NCI-H446 treated with DMSO at 0.1 percent for 48 hours (cell line): ENCODE results near the gene EXT2.

Experiments
- DNase-seq: peaks from one replicate; lab custom pipeline; 2025; lab: John Stamatoyannopoulos, UW

Gene EXT2

DNA sequence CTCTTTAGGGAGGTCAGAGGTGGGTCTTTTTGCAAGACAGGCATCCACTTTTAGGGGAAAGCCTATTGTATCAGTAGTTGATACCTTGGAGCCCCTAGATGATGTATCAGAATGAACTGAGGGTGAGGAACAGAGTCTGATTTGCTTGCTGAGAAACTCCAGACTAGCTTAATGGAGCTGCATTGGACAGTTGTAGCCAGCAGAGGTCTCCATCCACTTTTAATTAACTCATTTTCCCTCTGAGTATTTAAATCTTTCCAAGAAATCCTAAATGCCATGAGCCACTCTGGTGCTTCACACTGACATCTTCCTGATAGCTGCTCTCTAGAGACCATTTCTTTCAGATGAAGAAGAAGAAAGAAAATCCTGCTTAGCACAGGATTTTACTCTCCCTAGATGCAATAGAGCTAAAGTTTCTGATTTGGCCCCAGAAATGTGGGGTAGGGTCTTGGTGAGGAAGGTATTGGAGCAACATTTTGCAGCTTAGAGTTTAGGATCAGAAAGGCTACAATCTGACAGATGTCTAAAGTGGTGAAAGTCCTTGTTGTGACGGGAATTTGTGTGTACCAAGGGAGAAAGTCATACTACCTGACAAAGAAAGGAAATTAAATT lies 38.0 kb downstream of the EXT2 start:
- DNase-seq, result peak; percentile 24

DNA sequence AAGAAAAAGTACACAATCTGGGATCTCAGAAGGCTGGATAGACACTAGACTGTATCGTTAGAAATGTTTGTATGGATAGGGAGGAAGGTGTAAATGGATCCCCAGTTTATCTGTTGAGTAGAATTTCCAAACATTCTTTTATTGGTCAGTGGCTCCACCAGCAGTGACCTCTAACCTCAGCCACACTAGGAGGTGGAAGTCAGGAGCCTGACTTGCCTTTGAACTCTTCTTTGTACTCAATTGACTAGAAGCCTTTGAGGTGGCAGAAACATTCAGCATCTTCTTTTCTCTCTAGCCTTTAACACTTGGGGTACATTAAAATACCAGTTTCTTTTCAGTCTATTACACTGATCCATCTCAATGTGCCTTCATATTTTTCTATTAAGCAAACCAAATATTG lies 39.1 kb downstream of the EXT2 start:
- no peak for DNase-seq

DNA sequence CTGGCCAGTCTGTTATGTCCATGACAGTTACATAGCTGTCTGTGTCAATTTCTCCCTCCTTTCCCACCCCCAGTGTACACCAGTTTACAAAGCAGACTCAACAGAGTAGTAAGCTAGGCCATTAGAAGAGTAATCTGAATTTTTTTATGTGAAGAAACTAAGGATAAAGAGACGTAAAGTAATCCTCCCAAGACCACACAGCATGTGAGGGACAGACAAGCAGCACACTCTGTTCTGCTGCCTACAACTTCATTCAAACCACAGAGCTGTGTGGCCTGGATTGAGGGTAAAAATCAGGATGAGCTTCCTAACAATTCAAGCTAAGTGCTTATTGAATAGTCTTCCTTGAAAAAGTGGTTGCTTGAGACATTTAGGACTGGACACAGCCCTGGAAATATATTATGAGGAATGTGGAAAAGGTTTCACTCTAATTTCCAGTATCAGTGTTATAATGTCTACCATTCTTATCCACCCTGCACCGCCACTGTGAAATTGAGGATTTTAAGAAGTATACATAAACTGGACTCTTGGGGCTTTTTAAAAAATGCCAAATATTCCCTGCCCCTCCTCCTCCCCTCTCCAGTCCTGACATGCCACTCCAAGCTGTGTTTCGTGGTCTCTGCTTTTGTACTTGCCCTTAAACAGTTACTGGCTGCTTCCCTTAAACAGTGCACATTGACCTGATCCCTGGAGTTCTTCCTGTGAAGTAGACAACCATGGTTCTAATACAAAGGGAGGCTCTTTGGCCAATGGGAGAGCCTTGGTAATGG lies 40.9 kb downstream of the EXT2 start:
- DNase-seq, result no peak

- no peak for DNase-seq
Observed at GRCh38 chr11:44137057-44137456, 41.6 kb downstream of the EXT2 start.

- DNase-seq, result no peak
Observed at GRCh38 chr11:44138286-44138685, 42.8 kb downstream of the EXT2 start.

DNA sequence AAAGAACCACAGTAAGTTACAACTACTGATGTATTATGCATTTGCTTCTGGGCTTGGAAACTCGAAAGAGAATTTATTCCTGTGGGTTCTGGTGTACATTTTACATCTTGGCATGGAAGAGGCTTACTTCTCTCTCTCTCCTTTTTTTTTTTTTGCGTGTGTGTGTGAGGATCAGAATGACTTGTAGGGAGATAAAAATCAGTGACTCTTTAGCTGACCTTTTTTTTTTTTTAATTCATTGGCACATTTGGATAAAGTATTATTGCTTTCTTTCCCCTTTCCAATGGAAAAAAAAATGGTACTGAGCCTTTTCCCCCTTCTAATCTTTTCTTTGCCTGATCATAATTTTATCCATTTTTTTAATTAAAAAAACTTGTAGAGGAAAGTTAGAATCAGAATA lies 43.5 kb downstream of the EXT2 start:
- DNase-seq, result no peak

GRCh38 chr11:44139565-44140330 lies 44.3 kb downstream of the EXT2 start:
- DNase-seq, result peak; percentile 33

- DNase-seq, result no peak
Observed at GRCh38 chr11:44140372-44140771, 44.9 kb downstream of the EXT2 start.

- no peak for DNase-seq
Observed at GRCh38 chr11:44140805-44141204, 45.3 kb downstream of the EXT2 start.

DNA sequence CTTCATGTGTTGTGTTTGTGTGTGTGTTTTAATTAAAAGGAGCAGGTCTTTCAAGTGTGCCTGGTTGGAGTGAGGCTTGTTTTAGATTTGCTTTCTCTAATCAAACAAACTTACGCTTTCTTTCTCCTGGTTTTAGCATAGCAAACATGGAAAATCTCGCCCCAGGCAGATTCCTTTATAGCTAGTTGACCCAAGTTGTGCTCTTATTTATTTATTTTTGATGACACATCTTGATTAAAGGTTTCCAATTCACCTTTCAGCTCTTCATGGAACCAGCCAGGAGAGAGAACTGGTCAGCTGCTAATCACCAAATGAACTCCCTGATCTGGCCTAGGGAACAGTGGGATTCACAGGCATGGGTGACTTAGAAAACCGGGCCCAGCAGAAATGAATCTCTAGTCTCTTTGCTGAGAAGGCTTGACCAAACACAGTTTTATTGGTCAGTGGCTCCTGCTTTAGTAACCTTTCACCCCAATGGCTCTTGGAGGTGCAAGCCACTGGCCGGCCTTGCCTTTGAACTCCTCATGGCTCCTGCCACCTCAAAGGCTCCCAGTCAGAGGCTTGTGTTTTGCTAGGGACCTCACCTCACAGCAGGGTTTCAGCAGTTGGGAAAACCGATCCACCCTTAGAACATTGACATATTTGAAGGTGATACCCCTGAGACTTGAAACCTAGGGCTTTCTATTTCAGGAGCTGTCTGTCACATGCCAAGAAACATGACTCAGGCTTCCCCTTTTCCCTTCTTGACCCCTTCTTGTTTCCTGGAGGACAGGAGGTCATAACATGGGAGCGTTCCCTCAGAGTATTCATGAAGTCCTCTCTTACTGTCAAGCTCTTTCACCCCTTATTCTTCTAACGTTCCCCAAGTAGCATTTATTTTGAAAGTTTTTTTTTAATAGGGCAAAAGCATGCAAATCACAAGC lies 48.8 kb downstream of the EXT2 start:
- DNase-seq, result no peak

DNA sequence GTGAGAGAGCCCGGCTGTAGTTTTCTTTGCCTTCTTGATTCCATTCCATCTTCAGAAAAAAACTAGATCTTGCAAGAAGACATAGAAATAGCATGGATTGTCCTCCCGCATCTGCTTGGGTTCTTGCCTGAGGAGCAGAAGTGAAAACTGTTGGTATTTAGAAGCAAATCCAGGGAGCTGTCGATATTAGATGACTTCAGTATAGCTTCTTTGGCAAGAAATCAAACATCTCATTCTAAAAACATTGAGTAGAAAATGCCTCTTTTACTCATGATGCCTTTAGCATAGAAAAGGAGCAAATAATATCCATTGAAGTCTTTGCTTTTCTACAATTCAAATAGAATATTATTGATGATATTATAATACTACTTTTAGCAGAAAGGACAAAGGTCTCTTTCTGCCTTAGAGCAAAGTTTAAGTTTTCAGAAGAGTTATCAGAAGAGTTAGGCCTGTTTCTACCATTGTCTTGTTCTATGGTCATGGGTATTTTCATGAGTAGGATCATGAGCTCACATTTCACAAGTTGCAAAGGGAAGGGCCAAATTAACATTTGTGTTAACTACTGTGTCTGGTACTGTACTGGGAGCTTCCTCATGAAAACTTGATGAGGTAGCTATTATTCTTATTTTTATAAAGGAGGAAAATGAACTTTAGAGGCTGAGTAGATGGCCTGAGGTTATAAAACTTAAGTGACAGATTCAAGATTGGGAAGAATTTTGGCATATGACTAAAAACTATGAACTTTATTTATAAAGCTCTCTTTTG lies 49.7 kb downstream of the EXT2 start:
- no peak for DNase-seq

DNA sequence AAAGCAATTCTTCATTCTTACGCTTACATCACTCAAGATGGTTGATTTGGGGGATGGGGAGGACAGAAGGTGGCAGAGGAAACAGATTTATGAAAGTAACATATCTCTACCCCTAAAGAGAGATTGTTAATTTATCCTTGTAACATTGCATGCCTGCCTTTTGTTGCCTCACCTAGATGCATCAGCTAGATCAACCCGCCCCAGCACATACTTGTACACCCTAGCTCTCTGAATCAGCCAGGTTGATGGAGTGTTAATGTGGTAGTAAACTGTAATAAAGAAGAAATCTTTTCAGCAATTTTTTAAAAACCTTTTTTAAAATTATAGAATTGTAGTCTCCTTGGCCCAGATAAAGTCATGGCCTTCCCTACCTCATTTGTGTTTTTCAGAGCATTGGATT lies 51.5 kb downstream of the EXT2 start:
- no peak for DNase-seq

DNA sequence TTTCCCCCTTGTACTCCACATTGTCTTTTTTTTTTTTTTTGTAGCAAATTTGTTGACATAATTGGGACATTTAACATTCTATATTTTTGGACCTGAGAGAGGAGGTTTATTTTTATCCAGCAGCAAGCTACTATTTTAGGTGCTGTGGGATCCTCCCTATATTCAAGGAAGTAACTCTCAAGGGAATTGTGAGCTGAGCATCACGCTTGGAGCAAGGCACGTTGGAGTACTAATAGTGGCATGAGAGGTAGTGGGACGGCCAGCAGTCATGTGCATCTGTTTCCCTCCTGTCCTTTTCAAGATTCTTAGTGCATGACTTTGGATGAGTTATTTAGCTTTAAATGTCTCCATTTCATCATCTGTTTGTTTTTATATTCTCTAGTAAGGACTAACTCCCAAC lies 52.3 kb downstream of the EXT2 start:
- no peak for DNase-seq

DNA sequence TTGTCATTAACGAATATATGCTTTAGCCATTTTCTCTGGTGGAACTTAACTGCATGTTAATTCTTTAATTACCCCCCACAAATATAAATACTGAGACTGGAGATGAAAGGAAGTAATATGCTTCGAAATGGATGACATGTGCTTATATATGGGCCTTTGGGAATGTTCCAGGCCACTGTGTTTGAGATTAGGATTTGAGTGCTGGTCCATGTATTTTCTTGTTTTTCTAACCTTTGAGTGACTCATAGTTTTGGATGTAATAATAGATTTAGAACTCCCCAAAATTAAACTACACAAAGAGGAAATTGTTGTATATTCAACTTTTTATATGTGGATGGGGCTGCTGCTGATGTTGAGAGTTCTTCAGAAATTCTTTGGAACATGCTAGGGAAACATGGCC lies 54.2 kb downstream of the EXT2 start:
- no peak for DNase-seq

GRCh38 chr11:44150401-44150800 lies 54.9 kb downstream of the EXT2 start:
- no peak for DNase-seq

- DNase-seq, result no peak
Observed at GRCh38 chr11:44157019-44157418, 61.5 kb downstream of the EXT2 start.

DNA sequence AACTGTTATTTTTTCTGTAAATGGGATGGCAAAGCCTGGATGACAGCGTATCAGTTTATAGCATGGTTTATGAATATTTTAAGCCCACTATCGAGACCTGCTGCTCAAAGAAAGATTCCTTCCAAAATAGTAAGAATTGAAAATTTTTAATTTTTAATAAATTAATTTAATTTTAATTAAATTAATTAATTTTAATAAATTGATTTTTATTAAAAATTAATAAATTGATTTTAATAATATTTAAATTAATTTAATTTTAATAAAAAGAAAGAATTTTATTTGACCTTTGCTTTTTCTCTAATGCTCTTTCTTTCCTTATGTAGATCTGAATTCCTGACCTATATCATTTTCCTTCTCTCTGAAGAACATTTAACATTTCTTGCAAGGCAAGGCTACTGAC lies 62.9 kb downstream of the EXT2 start:
- DNase-seq, result no peak

- DNase-seq, result no peak
Observed at GRCh38 chr11:44159848-44160721, 64.6 kb downstream of the EXT2 start.

GRCh38 chr11:44162004-44162403 lies 66.5 kb downstream of the EXT2 start:
- no peak for DNase-seq

GRCh38 chr11:44162662-44163061 lies 67.2 kb downstream of the EXT2 start:
- no peak for DNase-seq
